H9 (cell line): ENCODE results near the gene CD2BP2. TPM values are rescaled to one million over a fixed set of nuclear protein-coding genes. Genes with fewer than 3 reads are reported as not detected.

ENCODE experiments used
- DNase-seq: peaks from one replicate; pipeline ENCODE4 v3.0.0-alpha.2; 2017
- H2AFZ ChIP-seq: one replicate; pipeline ENCODE4 v1.6.1; 2013; ENCODE audit warnings: mild to moderate bottlenecking, low read length, control low read depth, moderate library complexity
- H2AK5ac ChIP-seq: 2 replicates; pipeline ENCODE4 v1.6.1; 2013; ENCODE audit warnings: low read length, control low read depth, mixed read lengths; ENCODE audit not compliant: insufficient read length
- H2BK120ac ChIP-seq: one replicate; pipeline ENCODE4 v1.6.1; 2013; ENCODE audit warnings: low read depth, mild to moderate bottlenecking, low read length, control low read depth, inconsistent platforms; ENCODE audit not compliant: poor library complexity, severe bottlenecking
- H2BK12ac ChIP-seq: 2 replicates; pipeline ENCODE4 v1.6.1; 2013; ENCODE audit warnings: low read length, control low read depth, mixed read lengths, low read depth; ENCODE audit not compliant: insufficient read length
- H2BK15ac ChIP-seq: 2 replicates; pipeline ENCODE4 v1.6.1; 2013; ENCODE audit warnings: low read depth, low read length, control low read depth
- H2BK20ac ChIP-seq: one replicate; pipeline ENCODE4 v1.6.1; 2013; ENCODE audit warnings: low read depth, mild to moderate bottlenecking, low read length, control low read depth, inconsistent platforms; ENCODE audit not compliant: poor library complexity, severe bottlenecking
- H2BK5ac ChIP-seq: 2 replicates; pipeline ENCODE4 v1.6.1; 2013; ENCODE audit warnings: low read length, control low read depth, mixed read lengths; ENCODE audit not compliant: insufficient read length
- H3K14ac ChIP-seq: 2 replicates; pipeline ENCODE4 v1.6.1; 2013; ENCODE audit warnings: low read length, control low read depth; ENCODE audit not compliant: insufficient read depth
- H3K18ac ChIP-seq: 2 replicates; pipeline ENCODE4 v1.6.1; 2013; ENCODE audit warnings: low read depth, mild to moderate bottlenecking, mixed read lengths, low read length, control low read depth; ENCODE audit not compliant: insufficient read length
- H3K23ac ChIP-seq: 2 replicates; pipeline ENCODE4 v1.6.1; 2013; ENCODE audit warnings: low read length, control low read depth, mixed read lengths, low read depth; ENCODE audit not compliant: insufficient read length
- H3K23me2 ChIP-seq: 2 replicates; pipeline ENCODE4 v1.6.1; 2013; ENCODE audit warnings: low read depth, mild to moderate bottlenecking, mixed read lengths, low read length, control low read depth; ENCODE audit not compliant: insufficient read length, poor library complexity, severe bottlenecking
- H3K27ac ChIP-seq: 2 replicates; pipeline ENCODE4 v1.5.1; 2013; ENCODE audit warnings: low read length, control low read depth, mixed read lengths, low read depth; ENCODE audit not compliant: insufficient read length
- H3K27me3 ChIP-seq: 2 replicates; pipeline ENCODE4 v1.6.1; 2013; ENCODE audit warnings: low read length, control low read depth, inconsistent platforms; ENCODE audit not compliant: insufficient read depth
- H3K4ac ChIP-seq: 2 replicates; pipeline ENCODE4 v1.6.1; 2013; ENCODE audit warnings: low read depth, mild to moderate bottlenecking, control low read depth, inconsistent platforms, low read length, moderate library complexity
- H3K4me1 ChIP-seq: 2 replicates; pipeline ENCODE4 v1.6.1; 2013; ENCODE audit warnings: low read length, control low read depth, inconsistent platforms; ENCODE audit not compliant: insufficient read depth
- H3K4me2 ChIP-seq: 2 replicates; pipeline ENCODE4 v1.6.1; 2013; ENCODE audit warnings: low read length, control low read depth, mixed read lengths; ENCODE audit not compliant: insufficient read length, insufficient read depth
- H3K56ac ChIP-seq: 2 replicates; pipeline ENCODE4 v1.6.1; 2013; ENCODE audit warnings: low read depth, mild to moderate bottlenecking, mixed read lengths, low read length, control low read depth; ENCODE audit not compliant: insufficient read length
- H3K79me1 ChIP-seq: 2 replicates; pipeline ENCODE4 v1.6.1; 2013; ENCODE audit warnings: low read depth, mild to moderate bottlenecking, moderate library complexity, low read length, control low read depth, inconsistent platforms; ENCODE audit not compliant: insufficient read depth, poor library complexity, severe bottlenecking
- H3K79me2 ChIP-seq: 2 replicates; pipeline ENCODE4 v1.6.1; 2013; ENCODE audit warnings: low read length, control low read depth, inconsistent platforms; ENCODE audit not compliant: insufficient read depth
- H3K9ac ChIP-seq: 2 replicates; pipeline ENCODE4 v1.6.1; 2013; ENCODE audit warnings: low read length, control low read depth, mixed read lengths; ENCODE audit not compliant: insufficient read length; ENCODE audit errors: extremely low read depth
- H3K9me3 ChIP-seq: one replicate; pipeline ENCODE4 v1.6.1; 2013; ENCODE audit warnings: low read depth, low read length, inconsistent platforms; ENCODE audit not compliant: control insufficient read depth
- H3T11ph ChIP-seq: one replicate; pipeline ENCODE4 v1.6.1; 2013; ENCODE audit warnings: mild to moderate bottlenecking, low read length, control low read depth, inconsistent platforms
- H4K20me1 ChIP-seq: one replicate; pipeline ENCODE4 v1.6.1; 2013; ENCODE audit not compliant: control insufficient read depth, insufficient read length, insufficient read depth
- H4K5ac ChIP-seq: 2 replicates; pipeline ENCODE4 v1.6.1; 2013; ENCODE audit warnings: low read depth, mild to moderate bottlenecking, mixed read lengths, low read length, control low read depth; ENCODE audit not compliant: insufficient read length
- H4K8ac ChIP-seq: replicated peaks from 2 replicates; pipeline ENCODE4 v1.6.1; 2013; ENCODE audit warnings: low read length, control low read depth, mixed read lengths, low read depth; ENCODE audit not compliant: insufficient read length
- H4K91ac ChIP-seq: 2 replicates; pipeline ENCODE4 v1.6.1; 2013; ENCODE audit warnings: low read depth, mild to moderate bottlenecking, moderate library complexity, mixed read lengths, low read length, control low read depth; ENCODE audit not compliant: insufficient read length
- H3K27ac Mint-ChIP-seq, 3 experiments: 2 replicates in 2 of 3; 3 replicates in 1 of 3; pipeline ENCODE4 v1.8.0; 2020 to 2021; ENCODE audit warnings: mixed read lengths in 3 of 3, mild to moderate bottlenecking in 1 of 3, moderate library complexity in 1 of 3
- H3K27me3 Mint-ChIP-seq: 2 replicates; pipeline ENCODE4 v1.8.0; 2021; ENCODE audit warnings: low read depth, mild to moderate bottlenecking, moderate library complexity, mixed read lengths
- H3K36me3 Mint-ChIP-seq, 3 experiments: 2 replicates in 2 of 3; 3 replicates in 1 of 3; pipeline ENCODE4 v1.8.0; 2020 to 2021; ENCODE audit warnings: low read depth in 3 of 3, mixed read lengths in 3 of 3; ENCODE audit not compliant: insufficient read depth in 1 of 3
- H3K4me1 Mint-ChIP-seq, 2 experiments: 2 replicates each; pipeline ENCODE4 v1.8.0; 2020; ENCODE audit warnings: mixed read lengths in 2 of 2
- H3K4me3 Mint-ChIP-seq, 2 experiments: 2 replicates in 1 of 2; 3 replicates in 1 of 2; pipeline ENCODE4 v1.8.0; 2020 to 2021; ENCODE audit warnings: mild to moderate bottlenecking in 2 of 2, mixed read lengths in 2 of 2, moderate library complexity in 1 of 2
- H3K9me3 Mint-ChIP-seq, 2 experiments: 2 replicates in 1 of 2; 3 replicates in 1 of 2; pipeline ENCODE4 v1.8.0; 2020; ENCODE audit warnings: mild to moderate bottlenecking in 2 of 2, mixed read lengths in 2 of 2, moderate library complexity in 1 of 2
- WGBS: extraction: QIAGEN DNeasy Blood & Tissue Kit; methylation state at CpG from one replicate; pipeline ENCODE4 v1.1.7; 2013; ENCODE audit warnings: missing lambda C conversion rate, low lambda C conversion rate, mixed read lengths; ENCODE audit not compliant: insufficient read length; ENCODE audit errors: extremely low coverage; 5-methylcytosine and 5-hydroxymethylcytosine counted together
- total RNA-seq: library from RNA; stranded (reverse); gene quantifications from 2 replicates; pipeline ENCODE4 v1.2.1, GENCODE V29; 2021
- TF ChIP-seq, protein P1 (sequence below): fragments of 200-600 bp; sonication (generic); conservative IDR thresholded peaks from 3 replicates; pipeline ENCODE4 v1.8.0; 2021; ENCODE audit warnings: antibody characterized with exemption, mild to moderate bottlenecking

CD2BP2 gene
- total RNA-seq, 1 experiment from 2014 or later, result 90.1 TPM

DNA sequence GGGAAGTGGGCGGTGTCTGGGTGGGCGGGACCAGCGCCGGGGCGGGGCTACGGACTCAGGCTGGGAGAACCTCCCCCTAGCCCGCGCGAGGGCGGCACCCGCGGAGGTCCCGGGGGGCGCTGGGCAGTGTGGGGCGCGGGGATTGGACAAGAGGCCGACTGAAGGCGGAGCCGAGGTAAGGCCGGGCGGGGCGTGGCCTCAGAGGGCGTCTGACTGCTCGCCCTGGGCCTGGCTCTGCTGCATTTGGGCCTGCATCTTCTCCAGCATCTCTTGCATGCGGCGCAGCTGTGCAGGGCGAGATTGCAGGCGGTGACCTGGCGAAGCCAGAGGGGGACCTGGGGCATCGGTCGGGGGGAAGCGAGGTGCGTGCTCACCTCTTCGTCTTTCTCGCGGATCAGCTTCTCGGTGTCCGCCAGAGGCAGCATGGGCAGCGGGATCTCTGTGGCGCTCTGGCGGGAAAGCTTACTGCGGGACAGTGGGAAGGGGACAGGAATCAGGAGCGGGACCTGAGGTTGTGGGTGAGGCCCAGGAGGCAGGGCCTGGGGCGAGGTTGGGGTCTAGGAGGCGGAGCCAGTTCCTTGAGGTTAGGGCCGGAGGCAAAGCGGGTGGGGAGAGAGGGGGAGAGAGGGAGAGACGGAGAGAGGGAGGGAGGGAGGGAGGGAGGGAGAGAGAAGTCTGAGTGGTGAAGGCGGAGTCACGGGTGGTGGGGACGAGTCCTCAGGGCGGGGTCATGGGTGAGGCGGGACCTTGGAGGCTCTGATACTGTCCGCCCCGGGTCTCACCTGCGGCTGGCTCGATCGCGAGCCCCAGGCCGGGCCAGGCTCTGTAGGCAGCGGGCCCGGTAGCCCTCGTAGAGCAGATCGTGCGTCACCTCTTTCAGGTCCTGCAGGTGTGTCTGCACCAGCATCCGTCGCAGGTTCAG, 23.4 kb upstream of the CD2BP2 start:
- no peak overlapping the region for H3K56ac ChIP-seq
- no peak overlapping the region for H3K23ac ChIP-seq
- H3K79me2 ChIP-seq, result no peaks in the 10 kb centered on the region
- no peaks in the 10 kb centered on the region for H3K27me3 ChIP-seq
- Mint-ChIP-seq H3K27ac (peak overlapping the region; percentile 99 to 100 (median 99)), H3K27me3 (no peaks in the 10 kb centered on the region; the same call in 1 of the 2 replicates), H3K36me3 (peaks cover 2 to 4% (median 2%) of the 10 kb centered on the region in 3 experiments; a peak in 4 of 7 replicates), H3K9me3 (peaks cover 0 to 2% of the 10 kb centered on the region in 2 experiments; a peak in 2 of 5 replicates), H3K4me3 (peak overlapping the region; percentile 87 to 95), H3K4me1 (peaks cover 20 to 40% of the 10 kb centered on the region in 2 experiments)
- no peak overlapping the region for H3T11ph ChIP-seq
- H3K14ac ChIP-seq, result peak overlapping the region; percentile 88
- H2BK20ac ChIP-seq, result no peak overlapping the region
- no peaks in the 10 kb centered on the region for H3K79me1 ChIP-seq
- peaks cover 13% of the 10 kb centered on the region for H3K23me2 ChIP-seq
- peak overlapping the region; percentile 73 for H3K18ac ChIP-seq
- peak overlapping the region; percentile 50 for H3K27ac ChIP-seq
- peak overlapping the region; percentile 76 for H3K9ac ChIP-seq
- no peak overlapping the region for H2BK12ac ChIP-seq
- WGBS, result no CpG with 5 or more reads among the region's 67 CpGs
- TF ChIP-seq, protein P1, sequence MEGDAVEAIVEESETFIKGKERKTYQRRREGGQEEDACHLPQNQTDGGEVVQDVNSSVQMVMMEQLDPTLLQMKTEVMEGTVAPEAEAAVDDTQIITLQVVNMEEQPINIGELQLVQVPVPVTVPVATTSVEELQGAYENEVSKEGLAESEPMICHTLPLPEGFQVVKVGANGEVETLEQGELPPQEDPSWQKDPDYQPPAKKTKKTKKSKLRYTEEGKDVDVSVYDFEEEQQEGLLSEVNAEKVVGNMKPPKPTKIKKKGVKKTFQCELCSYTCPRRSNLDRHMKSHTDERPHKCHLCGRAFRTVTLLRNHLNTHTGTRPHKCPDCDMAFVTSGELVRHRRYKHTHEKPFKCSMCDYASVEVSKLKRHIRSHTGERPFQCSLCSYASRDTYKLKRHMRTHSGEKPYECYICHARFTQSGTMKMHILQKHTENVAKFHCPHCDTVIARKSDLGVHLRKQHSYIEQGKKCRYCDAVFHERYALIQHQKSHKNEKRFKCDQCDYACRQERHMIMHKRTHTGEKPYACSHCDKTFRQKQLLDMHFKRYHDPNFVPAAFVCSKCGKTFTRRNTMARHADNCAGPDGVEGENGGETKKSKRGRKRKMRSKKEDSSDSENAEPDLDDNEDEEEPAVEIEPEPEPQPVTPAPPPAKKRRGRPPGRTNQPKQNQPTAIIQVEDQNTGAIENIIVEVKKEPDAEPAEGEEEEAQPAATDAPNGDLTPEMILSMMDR, result 0 out of 3 replicates have a peak, but pooled peaks have one; percentile 8
- peak; percentile 98 for DNase-seq
- no peak overlapping the region for H2BK15ac ChIP-seq
- no peak overlapping the region for H2BK120ac ChIP-seq
- no peak overlapping the region for H3K4ac ChIP-seq
- no peak overlapping the region for H2AK5ac ChIP-seq
- H4K5ac ChIP-seq, result no peak overlapping the region
- no peaks in the 10 kb centered on the region for H4K20me1 ChIP-seq
- no peak overlapping the region for H2AFZ ChIP-seq
- no peak overlapping the region for H4K8ac ChIP-seq
- peak overlapping the region; percentile 55 for H3K4me2 ChIP-seq
- no peaks in the 10 kb centered on the region; the same call in 1 of the 2 replicates for H3K4me1 ChIP-seq
- H3K9me3 ChIP-seq, result no peaks in the 10 kb centered on the region
- H4K91ac ChIP-seq, result no peak overlapping the region
- no peak overlapping the region for H2BK5ac ChIP-seq
